Measurements from ENCODE around the gene PLK5.
A peak's percentile ranks its signal among the peaks of the same experiment; 100 is the strongest.
"Not testable (repeated sequence)": the region's sequence is repeated elsewhere in the genome, so short reads cannot be mapped to it uniquely, and the experiment has no call there.

PLK5 gene

GRCh38 chr19:1523412-1524286 is at the start of gene PLK5:
Gene PLK5 (plus strand): TSS chr19:1524077. CDS start chr19:1526997, 2,920 bp downstream.
- no peaks in the 10 kb centered on the region for H3K4me1 ChIP-seq (ENCODE audit: insufficient read depth, poor library complexity, severe bottlenecking)
- no peak within 1 kb of the TSS for H3K27ac ChIP-seq (ENCODE audit: poor library complexity, severe bottlenecking)
- H3K4me3 ChIP-seq (ENCODE audit: severe bottlenecking): no peak within 1 kb of the TSS
- no peaks in the 10 kb centered on the region for H3K9me3 ChIP-seq (ENCODE audit: severe bottlenecking)
- peaks cover 31% of the 10 kb centered on the region for H3K27me3 ChIP-seq (ENCODE audit: insufficient read depth, poor library complexity, severe bottlenecking)
- DNase-seq (ENCODE audit: low spot score) (no peak), ATAC-seq (ENCODE audit: low read depth) (no peak)
- H3K36me3 ChIP-seq (ENCODE audit: low read depth): no peaks in the 10 kb centered on the region
- TF ChIP-seq CTCF (IDR thresholded peaks at IDR 0.05; ENCODE audit: poor library complexity, severe bottlenecking): no peak

GRCh38 chr19:1474765-1475351 is 49.0 kb upstream of the PLK5 start:
- TF ChIP-seq CTCF (IDR thresholded peaks at IDR 0.05; ENCODE audit: poor library complexity, severe bottlenecking): no peak
- Histone ChIP-seq H3K27ac (ENCODE audit: poor library complexity, severe bottlenecking) (no peak overlapping the region), H3K36me3 (ENCODE audit: low read depth) (peaks cover 18% of the 10 kb centered on the region), H3K27me3 (ENCODE audit: insufficient read depth, poor library complexity, severe bottlenecking) (peaks cover 25% of the 10 kb centered on the region), H3K4me3 (ENCODE audit: severe bottlenecking) (no peak overlapping the region), H3K4me1 (ENCODE audit: insufficient read depth, poor library complexity, severe bottlenecking) (peaks cover 5% of the 10 kb centered on the region), H3K9me3 (ENCODE audit: severe bottlenecking) (no peaks in the 10 kb centered on the region)
- ATAC-seq (ENCODE audit: low read depth) (no peak), DNase-seq (ENCODE audit: low spot score) (no peak)

DNA sequence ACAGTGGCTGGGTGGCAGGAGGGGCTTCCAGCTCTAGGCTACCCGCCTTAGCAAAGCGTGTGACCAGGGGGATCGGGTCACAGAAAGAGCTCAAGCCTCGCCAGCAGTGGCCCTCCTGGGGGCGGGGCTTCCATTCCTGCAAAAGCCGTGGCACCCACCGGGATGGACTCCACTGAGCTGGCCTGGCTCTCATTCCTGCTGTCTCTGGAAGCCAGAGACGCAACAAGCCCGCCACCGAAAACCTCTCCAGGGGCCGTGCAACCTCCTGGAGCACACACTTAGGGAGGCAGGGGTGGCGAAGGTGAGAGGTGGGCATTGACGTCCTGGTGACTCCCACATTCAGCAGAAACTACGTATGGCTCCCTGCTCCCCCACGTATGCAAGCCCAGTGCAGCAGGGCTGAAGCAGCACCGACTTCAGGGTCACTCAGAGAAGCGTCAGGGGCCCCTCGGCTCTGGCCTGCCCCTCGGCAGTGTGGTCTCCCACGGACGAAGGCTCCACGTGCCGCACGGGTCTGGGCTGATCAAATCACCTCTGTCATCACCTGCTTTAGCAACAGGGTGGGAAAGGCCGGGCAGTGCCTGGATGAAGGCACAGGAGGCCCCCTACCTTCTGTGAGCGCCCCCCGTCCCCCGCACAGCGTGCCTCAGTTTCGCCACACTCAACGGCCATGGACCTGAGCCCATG is 48.0 kb upstream of the PLK5 start:
- ATAC-seq (ENCODE audit: low read depth) (no peak), DNase-seq (ENCODE audit: low spot score) (no peak)
- Histone ChIP-seq H3K36me3 (ENCODE audit: low read depth) (peaks cover 18% of the 10 kb centered on the region), H3K27ac (ENCODE audit: poor library complexity, severe bottlenecking) (no peak overlapping the region), H3K9me3 (ENCODE audit: severe bottlenecking) (no peaks in the 10 kb centered on the region), H3K27me3 (ENCODE audit: insufficient read depth, poor library complexity, severe bottlenecking) (peaks cover 14% of the 10 kb centered on the region), H3K4me1 (ENCODE audit: insufficient read depth, poor library complexity, severe bottlenecking) (peaks cover 4% of the 10 kb centered on the region), H3K4me3 (ENCODE audit: severe bottlenecking) (no peak overlapping the region)
- TF ChIP-seq CTCF (IDR thresholded peaks at IDR 0.05; ENCODE audit: poor library complexity, severe bottlenecking): no peak

- not testable (repeated sequence) for H3K27ac ChIP-seq (ENCODE audit: poor library complexity, severe bottlenecking); H3K27me3 ChIP-seq (ENCODE audit: insufficient read depth, poor library complexity, severe bottlenecking); H3K4me1 ChIP-seq (ENCODE audit: insufficient read depth, poor library complexity, severe bottlenecking); H3K4me3 ChIP-seq (ENCODE audit: severe bottlenecking); DNase-seq (ENCODE audit: low spot score); H3K9me3 ChIP-seq (ENCODE audit: severe bottlenecking); ATAC-seq (ENCODE audit: low read depth)
- H3K36me3 ChIP-seq (ENCODE audit: low read depth): peaks cover 18% of the 10 kb centered on the region
Measured at GRCh38 chr19:1477056-1477455, 46.8 kb upstream of the PLK5 start.

GRCh38 chr19:1478934-1479707 is 44.8 kb upstream of the PLK5 start, which contains the start of gene C19orf25:
Gene C19orf25 (minus strand): TSS chr19:1479215. CDS start chr19:1478903, 312 bp downstream.
- no peaks in the 10 kb centered on the region for H3K27me3 ChIP-seq (ENCODE audit: insufficient read depth, poor library complexity, severe bottlenecking)
- no peaks in the 10 kb centered on the region for H3K4me1 ChIP-seq (ENCODE audit: insufficient read depth, poor library complexity, severe bottlenecking)
- peak; percentile 90 for DNase-seq (ENCODE audit: low spot score)
- no peaks in the 10 kb centered on the region for H3K9me3 ChIP-seq (ENCODE audit: severe bottlenecking)
- no peak for TF ChIP-seq CTCF (IDR thresholded peaks at IDR 0.05; ENCODE audit: poor library complexity, severe bottlenecking)
- peak; percentile 87 for ATAC-seq (ENCODE audit: low read depth)
- H3K36me3 ChIP-seq (ENCODE audit: low read depth): peaks cover 18% of the 10 kb centered on the region
- H3K4me3 ChIP-seq (ENCODE audit: severe bottlenecking): peak within 1 kb of the TSS; percentile 54
- H3K27ac ChIP-seq (ENCODE audit: poor library complexity, severe bottlenecking): peak within 1 kb of the TSS; percentile 38
